Ramos (cell line): Measurements from ENCODE around the gene VWA8.

Experiments used
- in situ Hi-C: fragments of 300-500 bp; cut with MboI; formaldehyde crosslinking; loops from one replicate; pipeline ENCODE4 v1.14.3; 2022; ENCODE audit warnings: low sequenced_read_pairs; ENCODE audit not compliant: unreplicated experiment

Gene VWA8

GRCh38 chr13:41700790-41701310 is 260.1 kb downstream of the VWA8 start:
- in situ Hi-C loops, result no loop called here

- in situ Hi-C loops, result no loop called here
These were observed 261.1 kb downstream of the VWA8 start for GRCh38 chr13:41699759-41700158.

- in situ Hi-C loops, result no loop called here
These were observed 263.3 kb downstream of the VWA8 start for GRCh38 chr13:41697578-41697977.

- in situ Hi-C loops, result no loop called here
These were observed 264.5 kb downstream of the VWA8 start for GRCh38 chr13:41696163-41697003.

- in situ Hi-C loops, result no loop called here
These were observed 266.2 kb downstream of the VWA8 start for GRCh38 chr13:41694545-41695301.

- in situ Hi-C loops, result no loop called here
These were observed 267.5 kb downstream of the VWA8 start for GRCh38 chr13:41693434-41693833.

GRCh38 chr13:41691274-41691673 is 269.6 kb downstream of the VWA8 start:
- in situ Hi-C loops, result no loop called here

GRCh38 chr13:41682766-41683165 is 278.1 kb downstream of the VWA8 start:
- in situ Hi-C loops, result no loop called here

- in situ Hi-C loops, result no loop called here
These were observed 278.9 kb downstream of the VWA8 start for GRCh38 chr13:41682001-41682400.

GRCh38 chr13:41681587-41681986 is 279.3 kb downstream of the VWA8 start:
- in situ Hi-C loops, result no loop called here

GRCh38 chr13:41680900-41681299 is 280.0 kb downstream of the VWA8 start:
- in situ Hi-C loops, result no loop called here

- in situ Hi-C loops, result no loop called here
These were observed 282.1 kb downstream of the VWA8 start for GRCh38 chr13:41678848-41679247.

- in situ Hi-C loops, result no loop called here
These were observed 282.7 kb downstream of the VWA8 start for GRCh38 chr13:41678249-41678648.

- in situ Hi-C loops, result no loop called here
These were observed 285.6 kb downstream of the VWA8 start for GRCh38 chr13:41675306-41675705.

- in situ Hi-C loops, result no loop called here
These were observed 286.7 kb downstream of the VWA8 start for GRCh38 chr13:41674246-41674645.

GRCh38 chr13:41673640-41674039 is 287.3 kb downstream of the VWA8 start:
- in situ Hi-C loops, result no loop called here

GRCh38 chr13:41670873-41671443 is 290.0 kb downstream of the VWA8 start:
- in situ Hi-C loops, result no loop called here

- in situ Hi-C loops, result loop anchor here (5.0 to 10.0 kb wide), 3 partner anchors 444 to 593 kb away; no protein-coding TSS in a partner anchor
These were observed 292.7 kb downstream of the VWA8 start for GRCh38 chr13:41668130-41668757.

- in situ Hi-C loops, result loop anchor here (5.0 to 10.0 kb wide), 3 partner anchors 446 to 592 kb away; no protein-coding TSS in a partner anchor
These were observed 294.3 kb downstream of the VWA8 start for GRCh38 chr13:41666644-41667043.

- in situ Hi-C loops, result loop anchor here (10.0 kb wide), 2 partner anchors 554 to 586 kb away; no protein-coding TSS in a partner anchor
These were observed 300.5 kb downstream of the VWA8 start for GRCh38 chr13:41660411-41660810.
